COR-L47 (cell line): Measurements from ENCODE around the gene CAPN8.

ENCODE experiments used
- DNase-seq: peaks from one replicate; lab custom pipeline; 2025; lab: John Stamatoyannopoulos, UW

The CAPN8 gene

DNA sequence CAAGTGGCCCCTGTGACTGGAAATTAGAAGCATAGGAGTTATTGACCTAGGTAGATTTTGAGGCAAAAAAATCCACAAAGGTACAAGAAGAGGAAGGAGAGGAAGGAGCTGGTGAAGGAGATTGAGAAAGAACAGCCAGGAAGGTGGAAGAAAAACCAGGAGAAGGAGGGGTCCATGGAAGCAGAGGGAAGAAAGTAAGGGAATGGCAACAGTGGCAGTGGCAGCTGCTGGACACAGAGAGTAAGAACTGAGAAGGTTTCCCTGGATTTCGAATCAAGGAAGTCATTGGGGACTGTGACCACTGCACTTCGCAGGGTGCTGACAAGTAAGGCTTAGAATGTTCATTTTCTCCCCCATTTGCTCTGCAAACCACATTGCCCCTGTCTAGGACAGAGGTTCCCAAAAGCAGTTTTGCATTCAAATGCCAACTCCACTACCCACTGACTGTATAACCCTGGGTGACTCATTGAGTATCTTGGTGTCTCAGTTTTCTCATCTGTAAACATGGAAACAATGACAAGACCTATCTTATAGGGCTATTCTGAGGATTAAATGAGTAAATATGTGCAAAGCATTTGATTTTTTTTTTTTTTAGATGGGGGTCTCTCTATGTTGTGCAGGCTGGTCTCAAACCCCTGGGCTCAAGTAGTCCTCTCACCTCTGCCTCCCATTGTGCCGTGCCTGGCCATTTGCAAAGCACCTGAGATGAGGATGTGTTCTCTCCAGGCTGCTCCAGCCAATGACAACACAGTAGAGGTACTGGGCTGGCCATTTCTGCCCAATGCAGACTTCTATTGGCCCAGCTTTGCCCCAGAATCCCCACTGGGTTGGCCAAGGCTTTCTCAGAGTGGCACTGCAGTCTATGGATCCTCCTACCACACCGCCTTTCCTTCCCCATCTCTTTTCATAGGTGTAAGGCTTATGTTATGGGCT, 37.5 kb upstream of the CAPN8 start:
- no peak for DNase-seq

GRCh38 chr1:223700942-223701637, 35.6 kb upstream of the CAPN8 start:
- DNase-seq = no peak

- no peak for DNase-seq
Observed at GRCh38 chr1:223700388-223700918, 35.0 kb upstream of the CAPN8 start.

DNA sequence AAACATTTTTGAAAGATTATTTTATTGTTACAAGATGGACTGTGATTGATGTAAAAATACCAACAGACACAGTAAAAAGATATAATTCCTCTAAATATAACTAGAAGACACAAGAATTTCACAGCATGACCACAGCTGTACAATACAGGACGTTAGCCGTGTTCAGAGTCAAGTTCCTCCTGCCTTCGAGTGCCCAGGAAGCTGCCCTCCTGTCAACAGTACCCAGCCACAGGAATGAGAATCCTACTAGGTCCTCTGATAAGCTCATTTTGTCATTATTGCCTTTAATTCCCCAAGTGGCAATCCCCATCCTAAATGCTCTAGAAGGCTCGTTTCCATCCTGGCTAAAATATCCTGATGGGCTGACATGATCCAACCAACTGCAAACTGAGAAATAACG, 30.4 kb upstream of the CAPN8 start:
- DNase-seq = no peak

- no peak for DNase-seq
Observed at GRCh38 chr1:223695014-223695548, 29.6 kb upstream of the CAPN8 start.

- no peak for DNase-seq
Observed at GRCh38 chr1:223691121-223691520, 25.6 kb upstream of the CAPN8 start.

- DNase-seq = no peak
Observed at GRCh38 chr1:223684488-223684792, 18.9 kb upstream of the CAPN8 start.

- peak; percentile 81 for DNase-seq
Observed at GRCh38 chr1:223683586-223684487, 18.3 kb upstream of the CAPN8 start.

- no peak for DNase-seq
Observed at GRCh38 chr1:223682502-223682901, 17.0 kb upstream of the CAPN8 start.

DNA sequence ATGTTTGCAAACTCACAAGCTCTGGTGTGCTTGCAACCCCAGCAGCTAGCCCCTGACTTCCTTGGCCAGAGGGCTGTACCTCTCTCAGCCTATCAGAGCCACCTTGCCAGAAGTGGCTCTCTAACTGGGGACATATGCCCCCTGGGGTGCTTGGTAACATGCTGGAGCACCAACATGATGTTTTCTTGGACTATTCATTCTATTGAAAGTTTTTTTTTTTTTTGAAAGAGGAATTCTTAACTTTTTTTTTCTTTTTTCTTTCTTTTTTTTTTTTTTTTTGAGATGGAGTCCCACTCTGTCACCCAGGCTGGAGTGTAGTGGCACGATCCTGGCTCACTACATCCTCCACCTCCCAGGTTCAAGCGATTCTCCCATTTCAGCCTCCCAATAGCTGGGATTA, 14.7 kb upstream of the CAPN8 start:
- DNase-seq = no peak

GRCh38 chr1:223678841-223679240, 13.3 kb upstream of the CAPN8 start:
- no peak for DNase-seq

- no peak for DNase-seq
Observed at GRCh38 chr1:223674119-223674890, 8.8 kb upstream of the CAPN8 start.

DNA sequence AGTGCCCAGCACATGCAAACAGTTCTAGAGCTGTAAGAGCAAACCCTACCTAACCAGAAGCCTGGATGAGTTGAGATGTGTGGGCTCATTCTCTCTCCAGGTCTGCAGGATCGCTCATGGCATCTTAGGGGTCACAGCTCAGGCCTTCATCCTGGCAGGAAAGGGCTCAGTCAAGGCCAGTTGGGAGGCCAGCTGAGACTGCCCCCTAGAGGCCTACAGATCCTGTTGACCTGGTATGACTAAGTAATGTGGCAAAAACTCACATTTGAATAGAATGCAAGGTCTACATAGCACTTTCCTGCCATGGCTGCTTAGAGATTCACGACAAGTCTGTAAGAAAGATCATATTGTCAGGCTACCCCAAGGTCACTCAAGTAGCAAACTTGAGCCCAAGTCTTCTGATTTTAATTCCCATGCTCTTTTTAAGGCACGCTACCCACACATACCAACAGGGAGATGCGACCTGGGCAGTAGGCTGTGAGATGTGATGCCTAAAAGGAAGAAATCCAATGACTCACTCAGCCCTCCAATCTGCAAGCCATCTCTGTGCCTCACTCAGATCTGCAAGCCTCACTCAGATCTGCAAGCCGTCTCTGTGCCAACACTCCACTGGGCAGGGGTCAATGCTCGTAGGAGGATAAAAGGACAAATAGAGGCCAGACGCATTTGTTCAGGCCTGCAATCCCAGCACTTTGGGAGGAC, 5.1 kb upstream of the CAPN8 start:
- DNase-seq = no peak

DNA sequence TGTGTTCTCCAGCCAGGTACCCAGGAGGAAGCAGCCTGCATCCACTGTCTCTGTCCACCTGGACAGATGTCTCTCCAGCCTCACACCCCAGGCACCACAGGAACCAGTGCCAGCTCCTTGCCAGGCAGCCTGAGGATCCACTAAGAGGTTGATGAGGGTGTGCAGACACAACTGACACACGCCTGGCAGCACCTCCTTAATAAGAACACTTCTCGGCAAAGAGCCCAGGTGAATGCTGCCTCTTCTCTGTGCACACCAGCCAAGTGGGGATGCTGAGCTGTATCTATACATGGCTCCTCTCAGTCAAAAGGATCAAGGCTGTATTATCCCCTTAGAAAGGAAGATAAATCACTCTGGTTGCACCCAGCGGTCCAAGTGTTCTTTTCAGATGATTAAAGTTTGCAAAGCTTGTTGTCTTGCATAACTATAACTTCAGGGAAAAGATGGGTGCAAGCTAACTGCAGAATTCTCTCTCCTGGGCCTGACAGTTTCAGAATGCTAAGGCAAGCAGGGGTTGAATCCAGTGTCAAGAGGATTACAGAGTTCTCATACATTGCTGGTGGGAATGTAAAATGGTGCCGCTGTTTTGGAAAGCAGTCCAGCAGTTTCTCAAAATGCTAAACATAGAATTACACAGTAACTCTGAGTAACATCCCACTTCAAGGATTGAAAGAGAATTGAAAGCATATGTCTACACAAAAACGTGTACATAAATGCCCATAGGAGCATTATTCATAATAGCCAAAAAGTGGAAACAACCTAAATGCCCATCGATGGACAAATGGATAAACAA, 3.7 kb upstream of the CAPN8 start:
- no peak for DNase-seq

GRCh38 chr1:223667484-223668182, 2.1 kb upstream of the CAPN8 start:
- DNase-seq = no peak

- DNase-seq = no peak
Observed at GRCh38 chr1:223664106-223664505, 1.4 kb downstream of the CAPN8 start.

DNA sequence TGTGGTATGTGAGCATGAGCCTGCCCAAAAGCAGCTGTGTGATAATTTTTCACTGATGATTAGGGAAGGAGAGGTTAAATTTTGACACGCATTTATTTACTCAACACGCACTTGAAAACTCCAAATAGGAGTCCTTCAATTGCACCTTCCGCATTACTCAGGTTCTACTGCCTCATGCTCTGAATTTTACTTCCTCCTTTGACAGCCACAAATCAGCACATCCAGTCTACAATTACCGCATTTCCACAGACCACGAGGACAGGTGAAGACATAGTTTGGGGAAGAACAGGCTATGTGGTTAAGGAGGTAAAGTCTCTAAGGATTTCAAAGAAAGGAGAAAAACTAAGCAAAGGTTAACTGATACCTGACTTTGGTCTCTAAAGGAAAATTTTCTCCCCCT, 2.6 kb downstream of the CAPN8 start:
- DNase-seq = no peak

DNA sequence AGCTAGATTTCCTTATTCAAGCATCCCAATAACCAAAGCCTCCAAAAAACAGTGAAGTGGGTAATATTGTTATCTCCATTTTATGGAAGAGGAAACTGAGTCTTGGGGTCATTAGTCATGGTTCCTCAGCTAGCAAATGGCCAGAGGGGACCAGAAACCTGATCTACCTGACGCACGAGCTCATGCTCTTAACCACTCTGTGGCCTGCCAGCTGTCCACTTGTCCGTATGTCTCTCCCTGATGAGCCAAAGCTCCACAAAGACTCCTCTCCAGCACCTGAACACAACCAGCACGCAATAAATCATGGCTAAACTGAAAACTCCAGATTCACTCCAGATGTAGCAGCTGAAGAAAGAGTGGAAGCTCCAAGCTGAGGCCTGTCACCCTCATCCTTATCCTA, 5.8 kb downstream of the CAPN8 start:
- no peak for DNase-seq

DNA sequence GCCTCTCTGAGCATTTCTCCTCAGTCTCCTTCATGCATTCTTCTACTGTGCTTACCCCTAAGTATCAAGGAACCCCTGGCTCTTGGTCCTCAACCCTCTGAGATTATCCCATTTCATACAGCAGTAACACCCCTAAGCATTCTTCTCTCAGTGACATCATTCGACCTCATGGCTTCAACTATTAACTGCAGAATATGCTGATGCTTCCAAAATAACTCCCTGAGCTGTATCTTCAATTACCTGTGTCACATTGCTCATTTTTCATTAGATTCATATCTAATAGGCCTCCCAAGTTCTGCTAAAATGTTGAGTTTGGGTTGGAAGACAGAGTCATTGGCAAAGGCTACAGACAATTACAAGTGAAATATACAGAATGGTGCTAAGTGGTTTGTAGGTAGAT, 7.5 kb downstream of the CAPN8 start:
- DNase-seq = no peak
